GM12864 (cell line): ENCODE data around the gene FIBCD1.
"Not testable (repeated sequence)": the region's sequence is repeated elsewhere in the genome, so short reads cannot be mapped to it uniquely, and the experiment has no call there.

Experiments used
- DNase-seq: peaks from one replicate; pipeline ENCODE4 v3.0.0-alpha.2; 2011; ENCODE audit warnings: low read depth
- H3K4me3 ChIP-seq: 2 replicates; pipeline ENCODE4 v1.5.1; 2011; ENCODE audit warnings: mild to moderate bottlenecking, low read depth, low read length, control low read depth
- CTCF ChIP-seq: IDR thresholded peaks from 2 replicates; pipeline ENCODE4 v1.5.1; 2011; ENCODE audit warnings: low read depth, mild to moderate bottlenecking, moderate library complexity, low read length, control low read depth, inconsistent platforms; ENCODE audit errors: missing control alignments

The FIBCD1 gene

GRCh38 chr9:130959809-130960334 lies 20.8 kb upstream of the FIBCD1 start:
- no peak overlapping the region for H3K4me3 ChIP-seq
- no peak for TF ChIP-seq CTCF
- DNase-seq: no peak

DNA sequence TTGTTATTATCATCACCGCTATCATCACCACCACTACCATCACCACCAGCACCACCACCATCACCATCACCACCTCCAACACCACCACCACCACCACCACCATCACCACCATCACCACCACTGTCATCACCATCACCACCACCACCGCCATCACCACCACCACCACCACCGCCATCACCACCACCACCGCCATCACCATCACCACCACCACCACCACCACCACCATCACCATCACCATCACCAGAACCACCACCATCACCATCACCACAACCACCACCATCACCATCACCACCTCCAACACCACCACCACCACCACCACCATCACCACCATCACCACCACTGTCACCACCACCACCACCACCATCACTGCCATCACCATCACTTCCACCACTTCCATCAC lies 19.5 kb upstream of the FIBCD1 start:
- not testable (repeated sequence) for DNase-seq, H3K4me3 ChIP-seq

DNA sequence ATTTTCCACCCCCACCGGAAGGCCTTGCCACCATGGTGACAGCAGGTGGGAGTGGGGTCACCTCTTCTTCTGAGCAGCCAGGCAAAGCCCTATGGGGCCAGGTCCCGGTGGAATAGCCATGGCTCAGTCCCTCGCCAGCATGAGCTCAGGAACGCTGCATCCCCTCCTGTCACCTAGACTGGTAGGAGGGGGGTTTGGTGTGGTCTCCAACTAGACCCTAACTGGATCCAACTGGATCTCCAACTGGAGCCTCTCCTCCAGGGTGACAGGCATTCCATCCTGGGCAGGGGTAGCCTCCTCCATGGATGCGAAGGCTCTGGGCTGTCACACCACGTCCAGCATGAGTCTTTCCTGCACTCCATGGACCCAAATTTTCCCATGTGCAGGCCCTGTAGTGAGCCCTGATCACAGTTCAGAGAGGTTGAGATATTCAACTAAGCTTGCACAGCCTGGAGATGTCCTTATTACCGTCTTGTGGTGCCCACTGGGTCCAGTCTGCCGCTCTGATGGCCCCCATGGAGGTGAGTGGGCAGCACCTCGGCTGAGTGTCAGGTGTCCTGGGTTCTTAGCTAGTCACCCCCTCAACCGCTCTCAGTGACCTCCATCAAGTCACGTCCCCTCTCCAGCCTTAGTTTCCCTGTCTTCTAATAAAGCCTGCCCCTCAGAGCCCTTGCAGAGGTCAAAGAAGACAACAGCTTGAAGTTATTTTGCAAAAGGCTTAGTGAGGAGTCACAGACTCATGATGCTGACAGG lies 18.6 kb upstream of the FIBCD1 start:
- H3K4me3 ChIP-seq: no peak overlapping the region
- no peak for TF ChIP-seq CTCF
- no peak for DNase-seq

DNA sequence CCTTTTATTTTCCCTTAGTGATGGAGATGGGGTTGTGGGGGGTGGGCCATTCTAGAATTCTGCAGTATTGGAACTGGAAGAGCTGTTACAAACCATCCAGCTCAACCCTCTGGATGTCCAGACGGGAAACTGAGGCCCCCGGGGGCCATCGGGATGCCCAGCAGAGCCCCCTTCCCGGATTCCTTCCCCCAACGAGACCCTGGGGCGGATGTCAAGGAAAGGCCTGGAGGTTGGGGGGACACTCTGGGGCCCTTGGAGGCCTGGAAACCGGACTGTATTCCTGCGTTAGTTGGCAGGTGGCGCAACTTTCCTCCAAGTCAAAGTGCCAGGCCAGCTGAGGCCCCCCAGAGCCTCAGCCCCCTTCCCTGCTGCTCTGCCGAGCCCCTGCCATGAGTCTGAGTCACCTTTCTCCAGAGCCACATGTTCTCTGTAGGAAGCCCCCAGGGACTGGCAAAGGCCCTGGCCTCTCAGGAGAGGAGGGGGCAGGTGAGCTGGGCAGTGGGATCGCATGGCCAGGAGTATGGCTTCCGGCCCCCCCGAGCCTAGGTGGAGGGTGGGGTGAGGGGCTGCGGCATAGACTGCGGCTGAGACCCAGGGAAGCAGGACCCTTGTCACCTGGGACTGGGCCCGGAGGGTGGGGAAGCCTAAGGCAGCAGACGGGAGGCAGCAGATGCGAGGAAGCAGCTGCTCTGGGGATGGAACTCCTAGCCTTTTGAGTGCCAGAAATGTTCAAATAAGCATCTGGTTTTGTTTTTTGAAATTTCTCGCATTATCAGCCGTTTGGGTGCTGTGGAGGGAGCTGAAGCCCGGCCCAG lies 17.8 kb upstream of the FIBCD1 start:
- no peak overlapping the region for H3K4me3 ChIP-seq
- no peak for TF ChIP-seq CTCF
- DNase-seq: no peak

GRCh38 chr9:130955947-130956621 lies 17.0 kb upstream of the FIBCD1 start:
- DNase-seq: no peak
- no peak for TF ChIP-seq CTCF
- H3K4me3 ChIP-seq: no peak overlapping the region

DNA sequence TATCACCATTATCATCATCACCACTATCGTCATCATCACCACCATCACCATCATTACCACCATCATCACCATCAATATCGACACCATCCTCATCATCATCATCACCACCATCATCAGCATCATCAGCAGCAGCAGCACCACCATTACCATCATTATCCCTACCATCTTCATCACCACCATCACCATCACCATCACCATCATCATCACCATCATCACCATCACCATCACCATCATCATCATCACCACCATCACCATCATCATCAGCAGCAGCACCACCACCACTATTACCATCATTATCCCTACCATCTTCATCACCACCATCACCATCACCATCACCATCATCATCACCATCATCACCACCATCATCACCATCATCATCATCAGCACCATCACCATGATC lies 15.9 kb upstream of the FIBCD1 start:
- not testable (repeated sequence) for DNase-seq, H3K4me3 ChIP-seq

- TF ChIP-seq CTCF: no peak
- H3K4me3 ChIP-seq: no peak overlapping the region
- no peak for DNase-seq
Observed at GRCh38 chr9:130954317-130954716, 15.3 kb upstream of the FIBCD1 start.
